Bladder microvascular endothelial cell (primary cell): ENCODE data around the gene OR5D18. TPM values are rescaled to one million over a fixed set of nuclear protein-coding genes. Genes with fewer than 3 reads are reported as not detected.

Experiments used
- total RNA-seq: library from RNA; depleted of rRNA; stranded (reverse); fragments of >200 nt; gene quantifications from 2 replicates; pipeline ENCODE4 v1.2.3, GENCODE V29; 2014

OR5D18 gene
- total RNA-seq = not detected in 2 replicates

GRCh38 chr11:55819330-55819729 is at the start of gene OR5D18:
OR5D18 (plus strand) TSS chr11:55819630; CDS start chr11:55819630, 0 bp downstream.

GRCh38 chr11:55773138-55773537 is 46.3 kb upstream of the OR5D18 start, which contains the start of gene OR5D13:
OR5D13 (plus strand) TSS chr11:55773438; CDS start chr11:55773438, 0 bp downstream.

GRCh38 chr11:55795256-55795655 is 24.2 kb upstream of the OR5D18 start, which contains the start of gene OR5D14:
OR5D14 (plus strand) TSS chr11:55795556; CDS start chr11:55795556, 0 bp downstream.

GRCh38 chr11:55811067-55811466 is 8.4 kb upstream of the OR5D18 start, which contains the start of gene OR5L1:
OR5L1 (plus strand) TSS chr11:55811367; CDS start chr11:55811467, 100 bp downstream.

GRCh38 chr11:55826919-55827318 is 7.5 kb downstream of the OR5D18 start, which contains the start of gene OR5L2:
OR5L2 (plus strand) TSS chr11:55827219; CDS start chr11:55827219, 0 bp downstream.

GRCh38 chr11:55838452-55838851 is 19.0 kb downstream of the OR5D18 start, which contains the start of gene OR5D16:
OR5D16 (plus strand) TSS chr11:55838752; CDS start chr11:55838752, 0 bp downstream.

Other genes starting within 250 kb of the OR5D18 start
- gene OR4C16, start 247.5 kb upstream of the OR5D18 start, total RNA-seq = not detected in 2 replicates
- gene OR4C11, start 212.0 kb upstream of the OR5D18 start, total RNA-seq = not detected in 2 replicates
- not detected in 2 replicates for gene OR4P4, start 184.5 kb upstream of the OR5D18 start, total RNA-seq
- not detected in 2 replicates for gene OR4S2, start 171.3 kb upstream of the OR5D18 start, total RNA-seq
- gene OR4C6, start 157.4 kb upstream of the OR5D18 start, total RNA-seq = not detected in 2 replicates
- gene OR5D13, start 46.2 kb upstream of the OR5D18 start, total RNA-seq = not detected in 2 replicates
- not detected in 2 replicates for gene OR5D14, start 24.1 kb upstream of the OR5D18 start, total RNA-seq
- gene OR5L1, start 8.3 kb upstream of the OR5D18 start, total RNA-seq = not detected in 2 replicates
- not detected in 2 replicates for gene OR5L2, start 7.6 kb downstream of the OR5D18 start, total RNA-seq
- not detected in 2 replicates for gene OR5D16, start 19.1 kb downstream of the OR5D18 start, total RNA-seq
- not detected in 2 replicates for gene TRIM51, start 63.7 kb downstream of the OR5D18 start, total RNA-seq
- gene OR5W2, start 95.0 kb downstream of the OR5D18 start, total RNA-seq = not detected in 2 replicates
- gene OR5I1, start 116.8 kb downstream of the OR5D18 start, total RNA-seq = not detected in 2 replicates
- not detected in 2 replicates for gene OR10AG1, start 150.3 kb downstream of the OR5D18 start, total RNA-seq
- gene OR5F1, start 175.0 kb downstream of the OR5D18 start, total RNA-seq = not detected in 2 replicates
- not detected in 2 replicates for gene OR5AS1, start 208.0 kb downstream of the OR5D18 start, total RNA-seq